Stimulated activated CD8-positive, alpha-beta memory T cell treated with anti-CD3 and anti-CD28 coated beads, Interleukin-15, amount 100 ng/mL, for 1 hour (primary cell): ENCODE results near the gene SLC35B1.
"Not testable (repeated sequence)": the region's sequence is repeated elsewhere in the genome, so short reads cannot be mapped to it uniquely, and the experiment has no call there.

Experiments used
- DNase-seq: peaks from one replicate; pipeline ENCODE4 v3.0.0-alpha.2; 2020; ENCODE audit warnings: low read depth

The SLC35B1 gene

GRCh38 chr17:49734515-49735490, 27.0 kb upstream of the SLC35B1 start:
- no peak for DNase-seq

DNA sequence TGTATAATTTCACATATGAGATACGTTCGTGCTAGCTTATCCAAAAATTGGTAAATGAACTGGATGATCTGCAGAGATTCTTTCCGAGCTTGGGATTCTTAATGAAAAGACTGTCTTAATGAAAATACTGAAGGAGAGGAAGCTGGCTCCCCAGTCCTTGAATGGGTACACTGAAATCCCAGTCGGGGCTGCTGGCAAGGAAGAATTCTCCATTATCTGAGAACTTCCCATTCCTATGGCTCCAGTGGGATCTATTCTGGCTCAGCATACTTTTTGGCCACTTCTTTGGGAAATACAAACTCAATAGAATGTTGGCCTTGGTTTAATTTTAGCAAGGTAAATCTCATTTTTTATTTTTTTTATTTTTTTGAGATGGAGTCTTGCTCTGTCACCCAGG, 23.7 kb upstream of the SLC35B1 start:
- no peak for DNase-seq

DNA sequence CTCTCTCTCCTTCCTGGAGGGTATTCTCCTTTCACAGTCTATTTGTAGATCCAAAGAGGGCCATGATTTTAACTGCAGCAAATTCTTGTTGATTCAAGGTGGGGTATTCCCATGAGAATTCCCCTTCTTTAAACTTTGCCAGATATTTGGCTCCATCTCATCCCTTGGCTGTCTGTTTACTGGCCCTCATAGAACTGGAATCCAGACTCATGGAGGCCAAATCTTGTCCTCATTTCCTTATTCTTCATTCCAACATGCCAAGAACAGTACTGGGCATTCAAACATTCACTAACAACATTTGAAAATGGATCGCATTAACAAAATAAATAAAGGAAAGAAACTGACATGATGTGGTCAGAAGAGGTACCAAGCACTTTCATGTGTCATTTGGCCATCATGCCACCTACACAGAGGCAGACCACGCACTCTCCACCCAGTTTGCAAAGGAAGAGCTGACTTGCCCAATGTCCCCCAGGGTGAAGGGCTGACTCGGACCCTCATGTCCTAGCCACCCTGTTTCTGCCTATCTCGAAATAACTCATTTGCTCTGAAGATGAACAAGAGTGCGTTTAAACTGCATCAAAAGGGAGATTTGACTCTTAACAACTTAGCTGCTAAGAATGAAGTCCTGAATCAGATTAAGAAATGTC, 23.1 kb upstream of the SLC35B1 start:
- DNase-seq: no peak

DNA sequence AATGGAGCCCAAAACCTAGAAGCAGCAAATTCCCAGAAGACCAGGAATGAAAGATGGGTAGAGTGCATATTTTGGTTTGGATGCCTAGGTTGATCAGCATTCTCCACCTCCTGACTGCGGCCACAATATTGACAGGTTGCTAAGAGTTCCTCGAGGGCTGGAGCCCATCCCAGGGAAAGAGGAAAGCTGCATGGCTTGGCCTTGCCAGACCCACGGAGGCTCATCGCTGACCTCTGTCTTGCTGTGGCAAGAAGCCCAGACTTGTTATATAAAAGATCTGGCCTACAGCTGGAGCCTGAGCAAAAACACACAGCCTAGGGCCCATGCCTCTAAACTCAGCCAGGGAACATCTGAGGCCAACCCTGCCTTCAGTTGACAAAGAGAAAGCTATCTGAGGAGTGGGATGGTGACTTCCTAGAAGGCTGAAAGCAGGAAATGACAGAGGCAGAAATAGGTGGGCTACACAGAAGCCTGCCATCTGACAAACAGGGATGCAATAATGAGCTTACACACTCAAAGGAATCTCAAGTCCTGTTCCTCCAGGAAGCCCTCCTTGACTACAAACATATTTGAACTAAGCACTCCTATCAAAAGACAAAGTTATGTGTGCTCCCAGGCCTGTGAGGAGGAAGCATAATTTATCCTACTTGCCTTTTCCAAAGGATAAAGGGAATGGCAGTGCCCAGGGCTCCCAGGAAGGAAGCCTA, 22.5 kb upstream of the SLC35B1 start:
- DNase-seq: no peak

DNA sequence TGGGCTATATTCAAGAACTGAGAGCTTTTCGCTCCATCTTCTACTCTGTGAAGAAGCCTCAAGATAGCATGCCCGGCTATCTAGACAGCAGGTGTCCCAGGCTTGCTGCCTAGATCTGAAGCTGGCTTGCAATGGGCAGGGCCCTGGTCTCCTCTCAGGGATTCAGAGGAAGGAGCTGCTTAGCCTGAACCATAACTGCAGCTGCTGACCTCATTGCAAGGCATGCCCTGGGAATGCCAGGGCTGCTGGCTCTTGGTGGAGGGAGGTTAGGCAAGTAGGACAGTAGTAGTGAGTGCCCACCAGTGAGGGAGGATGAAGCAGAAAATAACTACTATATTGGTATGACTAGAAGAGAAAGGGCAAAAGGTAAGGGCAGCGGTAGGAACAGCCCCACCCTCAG, 21.3 kb upstream of the SLC35B1 start:
- DNase-seq: no peak

DNA sequence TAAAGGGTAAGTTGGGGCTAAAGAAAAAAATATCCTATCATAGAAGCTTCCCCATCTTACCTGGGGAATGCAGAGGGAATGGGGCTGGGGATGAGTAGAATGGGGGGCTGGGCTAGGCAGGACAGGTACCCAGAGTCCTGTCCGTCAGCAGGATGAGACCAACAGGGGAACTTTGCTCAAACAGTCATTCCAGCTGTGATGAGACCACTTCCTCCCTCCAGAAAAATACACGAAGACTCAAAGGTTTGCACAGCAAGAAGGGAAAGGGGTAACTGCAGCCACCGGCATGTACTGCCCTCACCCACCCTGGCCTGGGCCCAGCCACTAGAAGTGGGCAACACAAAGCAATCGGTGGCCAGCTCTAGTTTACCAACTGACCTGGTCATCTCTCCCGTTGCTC, 20.7 kb upstream of the SLC35B1 start:
- no peak for DNase-seq

- no peak for DNase-seq
These were observed 19.6 kb upstream of the SLC35B1 start for GRCh38 chr17:49727380-49727779.

DNA sequence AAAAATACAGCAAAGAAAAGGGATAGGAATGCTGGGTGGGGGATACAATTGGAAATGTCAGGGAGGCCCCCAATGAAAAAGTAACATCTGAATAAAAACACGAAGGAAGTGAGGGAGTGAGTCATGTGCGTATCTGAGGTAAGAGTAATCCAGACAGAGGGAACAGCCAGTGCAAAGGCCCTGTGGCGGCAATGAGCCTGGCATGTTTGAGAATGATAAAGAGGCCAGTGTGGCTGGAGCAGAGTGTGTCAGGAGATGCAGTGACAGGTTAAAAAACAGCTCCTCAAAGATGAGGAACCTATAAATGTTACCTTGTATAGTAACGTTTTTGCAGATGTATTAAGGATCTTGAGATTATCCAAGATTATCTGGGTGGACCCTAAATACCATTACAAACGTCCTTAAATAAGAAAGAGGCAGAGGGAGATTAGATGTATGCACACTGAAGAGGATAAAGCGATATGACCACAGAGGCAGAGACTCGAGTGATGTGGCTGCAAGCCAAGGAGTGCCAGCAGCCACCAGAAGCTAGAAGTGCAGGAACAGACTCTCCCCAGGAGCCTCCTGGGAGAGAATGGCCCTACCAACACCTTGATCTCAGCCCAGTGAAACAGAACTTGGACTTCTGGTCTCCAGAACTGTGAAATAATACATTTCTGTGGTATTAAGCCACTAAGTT, 17.8 kb upstream of the SLC35B1 start:
- no peak for DNase-seq

- DNase-seq: not testable (repeated sequence)
These were observed 16.8 kb upstream of the SLC35B1 start for GRCh38 chr17:49724552-49724951.

GRCh38 chr17:49723423-49723822, 15.7 kb upstream of the SLC35B1 start:
- DNase-seq: no peak

GRCh38 chr17:49722066-49722465, 14.3 kb upstream of the SLC35B1 start:
- no peak for DNase-seq

GRCh38 chr17:49717371-49717861, 9.7 kb upstream of the SLC35B1 start:
- no peak for DNase-seq

DNA sequence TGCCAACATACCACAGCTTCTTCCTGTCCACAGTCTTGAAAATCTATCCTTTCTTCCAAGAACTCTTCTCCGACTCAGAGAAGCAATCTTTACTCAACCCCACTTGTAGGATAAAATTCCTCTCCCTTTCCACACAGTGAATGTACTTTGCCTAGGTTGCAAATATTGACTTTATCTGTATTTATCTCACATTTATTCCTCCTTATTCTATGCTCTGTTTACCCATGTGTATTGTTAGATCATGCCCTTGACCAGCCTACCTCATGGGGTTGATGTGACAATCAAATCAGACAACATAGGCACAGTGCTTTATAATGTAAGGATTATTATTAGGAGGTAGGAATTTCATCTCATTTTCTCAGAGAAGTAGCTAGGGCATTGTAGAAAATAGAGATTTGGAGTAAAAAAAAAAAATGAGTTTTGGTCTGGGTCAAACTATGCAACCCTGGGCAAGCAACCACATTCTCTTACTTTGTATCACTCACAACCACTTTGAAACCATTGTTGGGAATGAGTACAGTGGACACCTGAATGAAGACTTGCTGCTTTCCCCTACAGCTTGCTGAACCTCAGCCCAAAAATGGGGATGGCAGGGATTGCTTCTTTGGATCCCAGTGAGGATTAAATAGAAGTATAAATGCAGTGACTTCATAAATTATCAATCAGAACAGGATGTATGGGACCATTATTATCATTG, 9.1 kb upstream of the SLC35B1 start:
- DNase-seq: no peak

DNA sequence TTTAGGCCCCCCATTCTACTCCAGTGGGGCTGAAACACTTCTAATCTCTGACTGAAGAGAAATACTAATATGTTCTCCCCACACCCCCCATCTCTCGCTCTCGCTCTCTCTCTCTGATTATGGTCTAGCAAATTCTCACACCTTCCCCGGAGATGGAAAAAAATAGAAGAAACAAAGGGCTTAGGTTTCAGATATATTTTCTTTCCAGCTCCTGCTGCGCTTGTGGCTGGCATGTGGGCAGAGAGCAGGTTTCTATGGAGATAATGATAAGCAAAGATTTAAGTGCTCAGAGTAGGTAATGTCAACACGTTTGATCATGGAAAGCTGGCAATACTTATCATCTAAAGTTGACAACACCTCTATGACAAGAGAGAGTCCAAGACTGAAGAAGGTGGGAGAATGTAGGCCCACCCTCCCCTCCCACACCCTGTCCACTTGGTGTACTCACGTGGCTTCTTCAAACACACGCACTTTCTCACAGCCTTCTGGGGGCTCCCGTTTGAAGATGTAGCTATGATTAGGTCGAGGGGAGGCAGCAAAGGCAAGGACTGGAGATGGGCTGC, 8.0 kb upstream of the SLC35B1 start:
- DNase-seq: no peak

- no peak for DNase-seq
These were observed 7.5 kb upstream of the SLC35B1 start for GRCh38 chr17:49715216-49715615.

GRCh38 chr17:49708515-49709183, 885 bp upstream of the SLC35B1 start:
- DNase-seq: no peak

DNA sequence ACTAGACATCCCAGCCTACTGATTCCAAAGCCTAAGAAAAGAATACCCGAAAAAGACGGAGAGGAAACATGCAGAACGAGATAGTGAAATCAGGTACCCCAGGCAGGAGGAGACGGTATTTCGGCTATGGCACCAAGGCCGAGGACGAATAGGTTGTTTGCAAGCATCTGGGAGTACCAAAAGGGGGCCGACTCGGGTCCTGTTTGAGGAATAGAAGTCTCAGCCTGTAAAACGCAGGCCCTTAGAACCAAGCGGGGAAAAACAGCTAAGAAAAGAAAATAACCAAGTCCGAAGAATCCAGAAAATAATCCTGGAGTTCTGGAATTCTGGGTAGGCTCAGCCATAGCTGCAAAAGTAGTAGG, 537 bp downstream of the SLC35B1 start:
- no peak for DNase-seq

GRCh38 chr17:49705254-49705653, 2.5 kb downstream of the SLC35B1 start:
- DNase-seq: no peak

GRCh38 chr17:49703557-49704277, 4.0 kb downstream of the SLC35B1 start:
- DNase-seq: no peak

GRCh38 chr17:49700960-49701359, 6.8 kb downstream of the SLC35B1 start:
- no peak for DNase-seq
